T follicular helper cell (primary cell): ENCODE measurements around the gene SEC61A2.
"Not testable (repeated sequence)": the region's sequence is repeated elsewhere in the genome, so short reads cannot be mapped to it uniquely, and the experiment has no call there.

Experiments used
- DNase-seq: peaks from one replicate; pipeline ENCODE4 v3.0.0-alpha.2; 2020; ENCODE audit warnings: low read depth

SEC61A2 gene

GRCh38 chr10:12160664-12161063 is 31.2 kb downstream of the SEC61A2 start:
- DNase-seq: no peak

GRCh38 chr10:12162927-12163326 is 33.5 kb downstream of the SEC61A2 start:
- no peak for DNase-seq

DNA sequence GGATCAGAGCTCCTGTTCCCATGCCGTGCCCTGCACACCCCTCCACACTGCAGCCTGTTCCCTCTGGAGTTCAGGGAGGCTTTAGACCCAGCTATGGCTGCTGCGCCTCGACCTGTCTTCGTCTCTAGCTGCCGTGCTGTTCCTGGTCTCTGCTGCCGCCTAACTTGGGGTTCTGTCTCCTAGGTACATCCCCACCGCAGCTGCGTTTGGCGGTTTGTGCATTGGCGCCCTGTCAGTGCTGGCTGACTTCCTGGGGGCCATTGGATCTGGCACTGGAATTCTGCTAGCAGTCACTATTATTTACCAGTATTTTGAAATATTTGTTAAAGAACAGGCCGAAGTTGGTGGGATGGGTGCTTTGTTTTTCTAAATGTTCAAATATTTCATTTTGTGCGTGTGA is 34.6 kb downstream of the SEC61A2 start:
- no peak for DNase-seq

DNA sequence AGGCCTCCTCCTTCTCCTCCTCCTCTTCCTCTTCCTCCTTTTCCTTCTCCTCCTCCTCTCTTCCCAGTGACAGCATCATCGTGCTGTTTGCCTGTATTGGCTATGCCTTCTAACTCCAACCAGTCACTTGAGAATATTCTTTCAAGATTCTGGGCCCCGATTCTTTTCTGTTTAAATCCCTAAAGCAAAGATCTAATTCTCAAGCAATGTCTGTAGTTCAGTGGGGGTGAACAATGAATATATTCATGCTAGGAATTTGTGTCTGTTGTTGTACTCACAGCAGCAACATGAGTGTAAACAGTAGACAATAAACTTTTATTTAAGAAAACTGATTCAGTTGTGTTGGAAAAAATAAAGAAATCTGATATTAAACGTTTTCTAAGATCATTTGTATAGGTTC is 35.6 kb downstream of the SEC61A2 start:
- no peak for DNase-seq

- no peak for DNase-seq
These were observed 36.7 kb downstream of the SEC61A2 start for GRCh38 chr10:12165999-12166775.

DNA sequence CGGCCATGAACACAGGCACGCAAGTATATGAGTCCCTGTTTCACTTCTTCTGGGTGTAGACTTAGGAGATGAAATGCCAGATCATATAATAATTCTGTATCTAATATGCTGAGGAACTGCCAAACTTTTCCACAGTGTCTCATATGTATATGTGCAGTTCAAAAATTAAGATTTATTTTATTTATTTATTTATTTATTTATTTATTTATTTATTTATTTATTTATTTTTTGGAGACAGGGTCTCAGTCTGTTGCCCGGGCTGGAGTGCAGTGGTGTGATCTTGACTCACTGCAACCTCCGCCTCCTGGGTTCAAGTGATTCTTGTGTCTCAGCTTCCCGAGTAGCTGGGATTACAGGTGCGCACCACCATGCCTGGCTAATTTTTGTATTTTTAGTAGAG is 42.0 kb downstream of the SEC61A2 start:
- not testable (repeated sequence) for DNase-seq

DNA sequence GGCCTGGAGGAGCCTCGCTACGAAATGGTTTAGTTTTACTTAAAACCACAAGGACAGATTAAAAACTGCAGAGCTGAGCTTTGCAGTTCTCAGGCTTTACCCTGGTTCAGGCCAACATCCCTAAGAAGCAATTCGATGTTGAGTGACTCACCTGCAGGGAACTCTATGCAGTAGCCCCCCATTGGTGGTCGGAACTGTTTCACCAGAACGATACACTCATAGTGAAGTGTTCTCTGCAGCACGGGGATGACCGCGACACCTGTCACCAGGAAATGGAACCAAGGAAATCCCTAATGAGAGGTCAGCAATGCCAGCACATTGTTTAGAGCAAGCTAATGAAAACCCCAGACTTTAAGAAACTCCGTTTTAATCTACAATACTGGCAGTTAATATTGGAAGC is 48.2 kb downstream of the SEC61A2 start:
- DNase-seq: no peak

DNA sequence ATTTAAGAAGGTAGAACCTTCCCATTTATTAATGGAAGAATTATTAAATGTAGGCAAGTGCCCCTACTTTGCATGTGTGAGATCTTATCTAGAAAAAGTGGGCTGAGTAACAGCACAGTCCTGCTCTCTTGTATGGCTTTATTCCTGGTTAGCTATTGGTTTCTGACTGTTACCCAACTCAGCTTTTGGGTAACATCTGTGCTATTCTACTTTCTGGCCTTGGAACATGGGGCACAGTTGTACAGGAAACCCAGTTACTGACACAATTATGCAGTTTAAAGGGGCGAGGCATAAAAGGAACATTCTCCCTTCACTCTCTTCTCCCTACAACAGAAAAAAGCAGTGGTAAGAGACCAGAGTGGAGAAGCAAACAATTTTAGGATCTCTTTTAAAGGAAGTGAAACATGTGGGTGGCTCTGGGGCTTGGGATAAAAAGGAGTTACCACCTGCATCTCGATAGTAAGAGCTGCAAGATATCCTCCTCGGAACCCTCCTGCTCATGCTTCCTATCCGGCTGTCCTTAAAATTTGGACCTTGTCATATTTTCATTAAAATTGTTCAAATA is 50.2 kb downstream of the SEC61A2 start:
- no peak for DNase-seq

DNA sequence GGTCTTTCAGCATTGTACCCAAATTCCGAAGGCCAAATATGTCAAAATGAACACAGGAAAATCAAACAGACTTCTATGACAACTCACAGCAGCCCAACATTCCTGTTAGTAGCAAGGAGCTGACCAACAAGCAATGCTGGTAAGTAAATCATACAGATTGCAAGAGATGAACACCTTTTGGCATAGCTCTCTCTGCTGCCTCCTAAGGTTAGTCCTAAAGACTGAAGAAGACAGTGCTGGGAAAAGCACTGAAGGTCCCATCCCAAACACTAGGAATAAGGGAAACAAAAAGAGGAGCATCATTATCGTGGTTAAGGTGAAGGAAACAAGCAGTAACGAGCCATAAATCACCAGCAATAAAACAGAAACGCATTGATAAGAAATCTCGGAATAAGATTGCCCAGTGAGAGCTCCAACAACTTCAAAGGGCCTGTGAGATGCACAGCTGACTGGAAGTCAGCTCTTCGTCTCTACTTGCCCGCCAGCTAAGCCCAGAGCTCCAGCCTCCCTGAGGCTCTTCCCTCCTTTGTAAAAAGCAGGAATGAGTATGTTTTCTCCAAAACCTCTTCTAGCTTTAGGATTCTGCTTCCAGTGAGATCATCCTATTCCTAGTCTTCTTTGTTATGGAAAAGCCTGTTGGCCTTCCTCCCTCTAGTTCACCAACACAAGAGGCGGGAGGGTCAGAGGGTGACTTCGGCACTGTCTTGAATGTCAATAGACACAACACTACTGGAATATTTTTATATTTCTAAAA is 50.9 kb downstream of the SEC61A2 start:
- DNase-seq: no peak

DNA sequence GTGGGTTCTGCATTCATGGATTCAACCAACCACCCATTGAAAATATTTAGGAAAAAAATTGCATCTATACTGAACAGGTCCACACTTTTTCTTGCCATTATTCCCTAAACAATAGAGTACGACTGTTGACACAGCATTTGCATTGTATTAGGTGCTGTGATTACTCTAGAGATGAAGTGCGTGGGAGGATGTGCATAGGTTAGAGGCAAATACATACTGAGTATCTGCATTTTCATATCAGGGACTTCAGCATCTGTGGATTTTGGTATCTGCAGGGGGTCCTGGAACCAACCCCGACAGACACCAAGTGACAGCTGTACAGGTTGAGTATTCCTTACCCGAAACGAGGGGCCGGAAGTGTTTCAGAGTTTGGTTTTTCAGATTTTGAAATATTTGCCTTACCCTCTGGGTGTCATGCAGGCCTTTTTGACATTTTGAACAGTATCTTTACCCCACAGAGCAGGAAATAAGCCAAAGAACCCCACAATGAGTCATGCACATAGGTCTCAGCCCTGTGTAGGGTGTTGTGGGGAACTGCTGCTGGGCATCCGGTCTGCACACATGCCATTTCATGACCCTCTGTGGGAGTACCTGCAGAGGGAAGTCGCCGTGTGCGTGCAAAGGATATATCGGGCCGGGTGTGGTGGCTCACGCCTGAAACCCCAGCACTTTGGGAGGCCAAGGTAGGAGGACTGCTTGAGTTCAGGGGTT is 51.7 kb downstream of the SEC61A2 start:
- peak; percentile 14 for DNase-seq

DNA sequence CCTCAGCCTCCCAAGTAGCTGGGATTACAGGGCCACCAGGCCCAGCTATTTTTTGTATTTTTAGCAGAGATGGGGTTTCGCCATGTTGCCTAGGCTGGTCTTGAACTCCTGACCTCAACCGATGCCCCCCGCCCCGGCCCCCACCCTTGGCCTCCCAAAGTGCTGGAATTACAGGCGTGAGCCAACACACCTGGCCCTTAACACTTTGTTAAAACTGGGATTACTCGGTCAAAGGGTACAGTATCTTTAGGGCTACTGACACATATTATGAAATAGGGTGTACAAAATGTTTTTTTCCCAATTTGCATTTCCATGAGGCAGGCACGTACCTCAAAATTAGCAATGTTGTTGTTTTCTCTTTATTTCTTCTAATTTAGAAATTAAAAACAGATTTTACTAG is 54.7 kb downstream of the SEC61A2 start:
- no peak for DNase-seq

- no peak for DNase-seq
These were observed 56.8 kb downstream of the SEC61A2 start for GRCh38 chr10:12186323-12186722.

- no peak for DNase-seq
These were observed 57.9 kb downstream of the SEC61A2 start for GRCh38 chr10:12187321-12187905.

GRCh38 chr10:12188656-12189055 is 59.2 kb downstream of the SEC61A2 start:
- no peak for DNase-seq

GRCh38 chr10:12189426-12189825 is 59.9 kb downstream of the SEC61A2 start:
- no peak for DNase-seq

DNA sequence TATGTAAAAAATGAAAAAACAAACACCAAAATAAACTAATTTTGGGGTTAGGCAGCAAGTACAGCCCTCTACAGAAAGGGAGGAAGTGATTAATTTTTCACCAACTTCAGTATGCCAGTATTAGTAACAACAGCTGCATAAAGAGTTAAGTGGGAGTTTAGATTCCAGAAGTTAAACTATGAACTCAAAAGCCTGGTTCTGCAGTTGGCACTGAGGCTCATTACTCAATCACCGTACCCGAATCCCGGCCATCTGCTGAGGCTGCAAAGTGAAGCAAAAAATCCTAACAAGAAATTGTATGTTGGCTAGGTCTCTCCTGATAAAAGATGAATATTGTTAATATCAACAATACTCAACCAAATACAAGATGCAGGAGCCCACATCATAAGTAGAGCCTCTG is 62.2 kb downstream of the SEC61A2 start:
- DNase-seq: no peak

DNA sequence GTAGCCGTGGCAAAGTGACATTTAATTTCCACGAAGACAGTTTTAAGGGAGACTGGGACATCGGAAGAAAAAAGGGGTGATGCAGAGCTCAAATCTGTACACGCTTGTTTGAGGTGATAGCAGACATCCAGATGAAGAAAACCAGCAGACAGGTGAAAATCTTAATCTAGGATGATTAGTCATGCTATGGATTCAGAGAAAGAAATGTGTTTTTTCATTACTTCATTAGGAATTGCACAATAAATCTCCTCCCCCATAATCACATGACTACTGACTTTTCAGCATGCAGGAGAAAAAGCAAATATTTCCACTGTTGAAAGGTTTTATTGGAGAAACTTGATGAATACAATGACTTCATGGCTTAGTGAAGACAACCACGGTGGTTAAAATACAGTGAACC is 63.7 kb downstream of the SEC61A2 start:
- DNase-seq: no peak

DNA sequence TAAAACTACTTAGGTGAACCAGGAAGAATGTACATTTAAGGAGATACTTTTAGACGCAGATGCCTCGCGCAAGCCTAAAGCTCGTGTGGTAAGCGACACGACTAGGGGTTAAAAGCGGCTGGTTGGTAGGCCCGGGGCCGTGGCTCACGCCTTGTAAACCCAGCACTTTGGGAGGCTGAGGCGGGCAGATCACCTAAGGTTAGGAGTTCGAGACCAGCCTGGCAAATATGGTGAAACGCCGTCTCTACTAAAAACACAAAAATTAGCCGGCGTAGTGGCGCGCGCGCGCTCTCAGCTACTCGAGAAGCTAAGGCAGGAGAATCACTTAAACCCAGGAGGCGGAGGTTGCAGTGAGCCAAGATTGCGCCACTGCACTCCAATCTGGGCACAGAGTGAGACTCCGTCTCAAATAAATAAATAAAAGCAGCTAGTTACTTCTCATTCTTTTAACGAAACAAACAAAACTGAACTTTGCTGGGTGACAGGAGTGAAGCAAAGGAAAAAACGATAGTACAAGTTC is 65.3 kb downstream of the SEC61A2 start:
- DNase-seq: no peak

DNA sequence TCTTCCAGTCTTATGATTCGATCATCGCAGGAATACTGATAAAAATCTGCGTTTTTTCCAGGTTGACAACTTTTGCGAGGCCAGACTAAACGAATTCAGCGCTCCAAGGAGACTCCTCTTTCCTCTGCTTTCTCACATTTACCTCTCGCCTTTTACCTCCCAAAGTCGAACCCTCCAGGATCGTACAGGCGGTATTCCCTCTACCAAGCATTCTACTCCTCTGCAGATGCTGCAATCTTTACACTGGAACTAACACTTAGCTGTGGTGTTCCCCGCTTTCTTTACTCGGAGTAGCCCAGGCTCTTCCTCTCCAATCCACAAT is 65.8 kb downstream of the SEC61A2 start:
- DNase-seq: no peak

- DNase-seq: peak; percentile 77
These were observed 66.4 kb downstream of the SEC61A2 start, which contains the start of the genes CDC123 and NUDT5 for GRCh38 chr10:12195603-12196506. Gene CDC123 (plus strand): TSS chr10:12196188. CDS start chr10:12196246, 58 bp downstream. Gene NUDT5 (minus strand): TSS chr10:12195891. CDS start chr10:12186291, 9,600 bp downstream.
